ENCODE results near the gene SAMD10. TPM values are rescaled to one million over a fixed set of nuclear protein-coding genes. Genes with fewer than 3 reads are reported as not detected.
"Not testable (repeated sequence)": the region's sequence is repeated elsewhere in the genome, so short reads cannot be mapped to it uniquely, and the experiment has no call there.

Gene SAMD10
- total RNA-seq, 2 experiments from 2014 or later = 18.3 to 21.0 TPM

DNA sequence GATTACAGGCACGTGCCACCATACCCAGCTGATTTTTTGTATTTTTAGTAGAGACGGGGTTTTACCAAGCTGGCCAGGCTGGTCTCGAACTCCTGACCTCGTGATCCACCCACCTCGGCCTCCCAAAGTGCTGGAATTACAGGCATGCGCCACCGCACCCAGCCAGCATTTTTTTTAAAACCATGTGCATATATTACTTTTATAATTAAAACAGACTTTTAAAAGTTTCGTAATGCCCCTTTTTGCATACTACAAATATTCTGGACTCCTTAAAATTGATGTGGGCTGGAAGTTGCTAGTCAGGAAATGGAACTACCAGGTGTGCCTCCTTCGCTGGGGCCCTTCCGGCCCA, 7.5 kb downstream of the SAMD10 start:
- H3K36me3 Mint-ChIP-seq (ENCODE audit: low read depth) = peaks cover 19% of the 10 kb centered on the region
- POLR2A ChIA-PET, H3K4me3 Mint-ChIP-seq, H3K27me3 Mint-ChIP-seq, H3K27ac Mint-ChIP-seq, DNase-seq, H3K9me3 Mint-ChIP-seq: not testable (repeated sequence)
- H3K4me1 Mint-ChIP-seq = peaks cover 35% of the 10 kb centered on the region
- CTCF ChIA-PET = interaction anchor here (0.7 to 4.3 kb wide), 3 partner anchors 66 to 186 kb away, joined by 3 to 19 read pairs (median 6); no protein-coding TSS in a partner anchor

DNA sequence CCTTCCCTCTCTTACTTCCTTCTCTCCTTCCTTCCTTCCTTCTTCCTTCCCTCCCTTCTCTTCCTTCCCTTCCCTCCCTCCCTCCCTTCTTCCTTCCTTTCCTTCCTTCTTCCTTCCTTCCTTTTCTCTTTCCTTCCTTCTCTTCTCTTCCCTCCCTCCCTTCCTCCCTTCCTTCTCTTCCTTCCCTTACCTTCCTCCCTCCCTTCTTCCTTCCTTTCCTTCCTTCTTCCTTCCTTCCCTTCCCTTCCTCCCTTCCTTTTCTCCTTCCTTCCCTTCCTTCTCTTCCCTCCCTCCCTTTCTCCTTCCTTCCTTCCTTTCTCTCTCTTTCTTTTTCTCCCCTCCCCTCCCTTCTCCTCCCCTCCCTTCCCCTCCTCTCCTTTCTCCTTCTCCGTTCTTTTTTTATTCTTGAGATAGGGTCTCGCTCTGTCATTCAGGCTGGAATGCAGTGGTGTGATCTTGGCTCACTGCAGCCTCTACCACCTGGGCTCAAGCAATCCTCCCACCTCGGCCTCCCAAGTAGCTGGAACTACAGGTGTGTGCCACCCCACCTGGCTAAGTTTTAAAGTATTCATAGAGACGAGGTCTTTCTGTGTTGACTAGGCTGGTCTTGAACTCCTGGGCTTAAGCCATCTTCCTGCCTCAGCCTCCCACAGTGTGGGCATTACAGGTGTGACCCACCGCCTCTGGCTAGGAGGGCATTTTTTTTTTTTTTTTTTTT, 8.6 kb downstream of the SAMD10 start:
- H3K9me3 Mint-ChIP-seq = no peaks in the 10 kb centered on the region
- POLR2A ChIA-PET = interaction anchor here (0.7 to 1.4 kb wide), 2 partner anchors 10 kb away, joined by 3 read pairs; no protein-coding TSS in a partner anchor
- peak overlapping the region; percentile 53 for H3K4me3 Mint-ChIP-seq
- H3K4me1 Mint-ChIP-seq = peaks cover 25% of the 10 kb centered on the region
- H3K36me3 Mint-ChIP-seq (ENCODE audit: low read depth) = peaks cover 10% of the 10 kb centered on the region
- no peaks in the 10 kb centered on the region for H3K27me3 Mint-ChIP-seq
- peak overlapping the region; percentile 26 for H3K27ac Mint-ChIP-seq
- CTCF ChIA-PET = interaction anchor here (1.4 kb wide), 1 partner anchor 185 kb away, joined by 6 read pairs; no protein-coding TSS in a partner anchor
- no peak for DNase-seq

DNA sequence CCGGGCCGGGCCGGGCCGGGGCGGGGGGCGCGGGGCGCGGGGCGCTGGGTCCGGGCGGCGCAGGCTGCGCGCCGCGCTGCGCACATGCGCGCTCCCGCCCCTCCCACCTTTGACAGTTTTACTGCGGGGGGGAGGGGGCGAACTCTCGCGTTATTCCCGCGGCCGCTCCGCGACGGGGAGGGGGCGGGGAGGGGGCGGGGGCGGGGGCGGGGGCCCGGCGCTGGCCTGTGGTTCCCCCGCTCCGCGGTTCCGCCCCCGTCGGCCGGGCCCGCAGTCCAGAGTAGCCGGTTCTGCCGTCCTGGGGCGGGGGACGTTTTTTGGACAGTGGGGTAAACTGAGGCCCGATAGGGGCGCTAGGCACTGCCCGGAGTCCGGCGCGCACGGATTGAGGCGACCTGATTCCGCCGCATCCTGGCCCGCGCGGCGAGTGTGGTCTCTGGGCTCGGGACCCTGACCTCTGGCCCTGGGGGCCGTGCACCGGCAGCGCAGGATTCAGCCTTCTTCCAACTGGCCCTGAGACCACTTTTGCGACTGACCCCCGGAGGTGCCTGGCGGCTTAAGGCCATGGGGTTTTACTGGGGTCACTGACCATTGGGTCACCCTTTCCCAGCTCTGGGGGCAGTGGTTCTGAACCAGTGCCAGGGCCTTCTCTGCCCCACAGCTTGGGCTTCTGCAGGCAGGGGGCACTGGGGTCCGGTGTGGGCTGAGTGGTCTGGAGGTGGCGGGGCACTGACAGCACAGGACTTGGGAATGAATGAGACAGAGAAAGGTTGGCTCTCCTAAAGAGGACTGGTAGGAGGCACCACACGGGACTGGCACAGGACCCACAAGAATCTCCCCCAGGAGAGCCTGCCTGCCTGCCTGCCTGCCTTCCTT, 9.4 kb downstream of the SAMD10 start, which contains the start of gene ZNF512B:
ZNF512B (minus strand) TSS at position 93 of the 876 bp plus-strand sequence. CDS start 1,980 bp downstream, outside the sequence.
- Mint-ChIP-seq H3K9me3 (no peaks in the 10 kb centered on the region), H3K27me3 (no peaks in the 10 kb centered on the region), H3K36me3 (ENCODE audit: low read depth) (peaks cover 10% of the 10 kb centered on the region), H3K4me3 (peak within 1 kb of the TSS; percentile 78), H3K4me1 (peaks cover 24% of the 10 kb centered on the region), H3K27ac (peak within 1 kb of the TSS; percentile 76)
- POLR2A ChIA-PET = interaction anchor here (0.7 to 1.4 kb wide), 2 partner anchors 9 to 10 kb away, joined by 3 read pairs; no protein-coding TSS in a partner anchor
- CTCF ChIA-PET = no interaction called here
- peak; percentile 66 for DNase-seq

DNA sequence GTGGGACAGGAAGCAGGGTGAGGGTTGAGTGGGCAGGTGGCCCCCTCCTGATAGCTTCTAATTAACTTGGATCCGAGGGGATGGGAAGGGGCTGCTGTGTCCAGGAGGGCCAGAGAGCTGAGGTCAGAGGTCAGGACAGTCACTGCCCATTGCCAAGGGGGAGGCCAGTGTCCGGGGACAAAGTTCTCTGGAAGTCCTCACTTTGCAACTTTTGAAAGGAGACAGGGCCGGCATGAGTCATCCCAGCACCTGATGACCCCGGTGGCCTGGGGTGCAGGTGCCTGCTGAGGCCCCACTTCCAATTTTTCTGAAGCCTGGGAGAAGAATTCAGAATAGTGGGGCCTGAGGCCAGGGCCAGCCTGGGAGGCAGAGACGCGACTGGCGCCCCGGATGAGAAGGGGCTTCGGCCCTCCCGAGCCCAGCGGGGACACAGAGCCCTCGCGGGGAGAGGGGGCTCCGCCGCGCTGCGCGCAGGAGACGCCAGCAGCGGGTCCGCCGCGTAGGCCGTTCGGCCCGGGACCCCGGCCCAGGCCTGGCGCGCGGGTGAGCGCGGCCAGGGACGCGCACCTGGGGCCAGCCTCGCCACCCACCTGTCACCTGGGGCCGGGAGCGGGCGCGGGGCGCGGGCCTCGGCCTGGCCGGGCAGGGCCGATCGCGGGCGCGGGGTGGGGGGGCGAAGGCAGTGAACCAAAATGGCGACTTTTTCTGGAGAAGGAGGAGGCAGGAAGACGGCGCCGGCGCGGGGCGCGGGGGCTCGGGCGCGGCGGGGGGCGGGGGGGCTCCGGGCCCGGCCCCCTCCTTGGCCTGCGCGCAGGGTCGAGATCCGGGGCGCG, 10.3 kb downstream of the SAMD10 start:
- peaks cover 6% of the 10 kb centered on the region for H3K36me3 Mint-ChIP-seq (ENCODE audit: low read depth)
- no peaks in the 10 kb centered on the region for H3K9me3 Mint-ChIP-seq
- H3K4me3 Mint-ChIP-seq = peak overlapping the region; percentile 78
- no peaks in the 10 kb centered on the region for H3K27me3 Mint-ChIP-seq
- ChIA-PET CTCF (no interaction called here), POLR2A (interaction anchor here (0.7 to 2.1 kb wide), 6 partner anchors 9 to 261 kb away, joined by 3 to 9 read pairs (median 4); partner anchors contain the start of genes ARFRP1, PRPF6 and ZGPAT)
- H3K27ac Mint-ChIP-seq = peak overlapping the region; percentile 76
- peaks cover 20% of the 10 kb centered on the region for H3K4me1 Mint-ChIP-seq
- DNase-seq = no peak

DNA sequence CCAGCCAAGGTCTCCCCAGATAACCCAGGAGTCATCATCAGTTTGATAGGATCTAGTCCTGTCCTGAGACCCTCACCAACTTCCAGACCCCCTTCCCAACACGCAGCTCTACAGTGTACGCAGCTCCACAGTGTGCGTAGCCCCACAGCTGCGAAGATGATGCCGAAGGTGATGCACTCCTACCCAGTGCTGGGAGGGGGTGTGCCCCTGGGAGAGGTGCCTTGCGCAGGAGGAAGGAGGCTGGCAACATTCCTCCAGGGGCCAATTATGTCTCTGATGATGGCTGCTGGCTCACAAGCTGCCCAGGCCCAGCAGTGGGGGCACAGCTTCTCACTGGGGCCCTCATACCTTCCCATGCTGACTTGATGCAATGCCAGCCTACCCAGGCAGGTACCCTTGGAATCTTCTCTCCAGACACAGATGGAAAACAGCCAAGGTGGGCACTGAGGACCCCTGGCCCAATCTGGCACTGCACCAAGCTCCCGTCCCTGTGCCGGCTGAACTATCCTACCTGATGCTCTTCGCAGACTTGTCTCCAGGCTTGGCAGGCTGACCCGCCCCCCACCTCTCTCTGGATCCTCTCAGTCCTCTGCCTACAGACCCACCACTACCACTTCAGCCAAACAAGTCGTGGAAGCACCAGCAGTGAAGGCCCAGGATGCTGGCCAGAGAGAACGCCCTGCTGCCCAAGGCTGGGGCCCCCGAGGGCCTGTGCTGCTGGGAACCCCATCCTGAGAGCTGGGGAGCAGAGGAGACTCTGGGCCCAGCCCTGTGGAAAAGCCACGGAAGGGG, 11.1 kb downstream of the SAMD10 start:
- H3K4me1 Mint-ChIP-seq = peaks cover 15% of the 10 kb centered on the region
- CTCF ChIA-PET = no interaction called here
- peaks cover 3% of the 10 kb centered on the region for H3K36me3 Mint-ChIP-seq (ENCODE audit: low read depth)
- DNase-seq = no peak
- H3K27ac Mint-ChIP-seq = peak overlapping the region; percentile 76
- no peaks in the 10 kb centered on the region for H3K9me3 Mint-ChIP-seq
- H3K4me3 Mint-ChIP-seq = peak overlapping the region; percentile 78
- H3K27me3 Mint-ChIP-seq = no peaks in the 10 kb centered on the region
- POLR2A ChIA-PET = interaction anchor here (0.6 to 2.1 kb wide), 7 partner anchors 9 to 260 kb away, joined by 3 to 9 read pairs (median 4); partner anchors contain the start of genes ARFRP1, PRPF6 and ZGPAT

DNA sequence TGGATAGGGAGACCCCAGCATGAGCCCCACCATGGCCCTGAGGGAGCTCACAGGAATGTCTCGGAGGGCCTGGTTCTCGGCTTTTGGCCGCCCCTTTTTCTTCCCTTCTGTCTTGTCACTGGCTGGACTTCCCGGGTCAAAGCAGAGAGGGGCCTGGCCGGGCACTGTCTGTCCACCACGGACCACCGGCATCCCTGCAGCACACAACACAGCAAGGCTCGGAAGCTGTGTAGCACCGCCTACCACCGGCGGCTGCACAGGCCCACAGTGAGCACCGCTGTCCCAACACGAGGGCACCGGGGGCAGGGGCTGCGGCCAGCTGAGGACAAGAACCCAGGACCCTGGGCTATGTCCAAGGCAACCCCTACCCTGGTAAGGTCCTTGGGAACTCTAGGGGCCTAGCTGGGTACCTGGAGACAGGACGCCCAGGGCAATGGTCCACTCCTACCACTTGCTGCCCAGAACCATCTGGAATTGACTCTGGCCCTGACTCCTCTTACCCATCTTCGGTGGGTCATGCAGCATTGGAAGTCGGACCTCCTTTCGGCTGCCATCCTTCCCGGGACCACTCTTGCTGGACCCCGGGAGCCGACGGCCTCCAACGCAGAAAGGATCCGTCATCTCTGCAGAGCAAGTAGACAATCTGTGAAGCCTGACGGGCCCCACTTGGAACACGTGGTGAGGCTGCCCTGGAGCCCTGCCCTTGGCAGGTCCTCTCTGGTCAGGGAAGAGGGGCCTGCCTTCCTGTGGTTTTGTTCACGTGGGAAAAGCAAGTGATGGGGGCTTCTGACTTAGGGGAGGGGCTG, 11.9 kb downstream of the SAMD10 start:
- ChIA-PET CTCF (no interaction called here), POLR2A (interaction anchor here (0.6 to 2.1 kb wide), 6 partner anchors 10 to 447 kb away, joined by 3 to 9 read pairs (median 4); partner anchors contain the start of genes PPDPF and PRPF6)
- Mint-ChIP-seq H3K4me1 (peaks cover 11% of the 10 kb centered on the region), H3K27me3 (no peaks in the 10 kb centered on the region), H3K36me3 (ENCODE audit: low read depth) (peaks cover 3% of the 10 kb centered on the region), H3K4me3 (peak overlapping the region; percentile 78), H3K27ac (no peak overlapping the region), H3K9me3 (no peaks in the 10 kb centered on the region)
- DNase-seq = no peak

DNA sequence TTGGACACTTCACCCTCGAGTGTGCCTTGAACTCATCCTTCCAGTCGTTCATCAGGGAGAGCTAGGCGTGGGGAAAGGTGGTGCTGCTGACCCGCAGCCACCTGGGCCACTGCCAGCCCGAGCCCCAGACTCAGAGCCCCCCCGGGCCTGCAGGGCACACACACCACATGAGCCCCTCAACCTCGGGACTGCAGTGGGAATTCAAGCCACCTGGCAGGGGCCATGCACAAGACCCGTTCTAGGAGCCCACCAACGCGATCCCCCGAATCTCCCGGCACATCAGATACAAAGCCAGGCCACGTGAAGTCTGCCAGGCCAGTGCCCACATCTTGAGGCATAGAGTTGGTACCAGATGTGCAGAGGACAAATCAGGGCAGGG, 12.5 kb downstream of the SAMD10 start:
- DNase-seq = no peak
- no peak overlapping the region for H3K4me3 Mint-ChIP-seq
- no peaks in the 10 kb centered on the region for H3K27me3 Mint-ChIP-seq
- ChIA-PET CTCF (no interaction called here), POLR2A (interaction anchor here (0.9 kb wide), 1 partner anchor 446 kb away, joined by 3 read pairs; the partner anchor contains the start of gene PPDPF)
- H3K27ac Mint-ChIP-seq = no peak overlapping the region
- H3K9me3 Mint-ChIP-seq = no peaks in the 10 kb centered on the region
- peaks cover 11% of the 10 kb centered on the region for H3K4me1 Mint-ChIP-seq
- H3K36me3 Mint-ChIP-seq (ENCODE audit: low read depth) = peaks cover 3% of the 10 kb centered on the region

DNA sequence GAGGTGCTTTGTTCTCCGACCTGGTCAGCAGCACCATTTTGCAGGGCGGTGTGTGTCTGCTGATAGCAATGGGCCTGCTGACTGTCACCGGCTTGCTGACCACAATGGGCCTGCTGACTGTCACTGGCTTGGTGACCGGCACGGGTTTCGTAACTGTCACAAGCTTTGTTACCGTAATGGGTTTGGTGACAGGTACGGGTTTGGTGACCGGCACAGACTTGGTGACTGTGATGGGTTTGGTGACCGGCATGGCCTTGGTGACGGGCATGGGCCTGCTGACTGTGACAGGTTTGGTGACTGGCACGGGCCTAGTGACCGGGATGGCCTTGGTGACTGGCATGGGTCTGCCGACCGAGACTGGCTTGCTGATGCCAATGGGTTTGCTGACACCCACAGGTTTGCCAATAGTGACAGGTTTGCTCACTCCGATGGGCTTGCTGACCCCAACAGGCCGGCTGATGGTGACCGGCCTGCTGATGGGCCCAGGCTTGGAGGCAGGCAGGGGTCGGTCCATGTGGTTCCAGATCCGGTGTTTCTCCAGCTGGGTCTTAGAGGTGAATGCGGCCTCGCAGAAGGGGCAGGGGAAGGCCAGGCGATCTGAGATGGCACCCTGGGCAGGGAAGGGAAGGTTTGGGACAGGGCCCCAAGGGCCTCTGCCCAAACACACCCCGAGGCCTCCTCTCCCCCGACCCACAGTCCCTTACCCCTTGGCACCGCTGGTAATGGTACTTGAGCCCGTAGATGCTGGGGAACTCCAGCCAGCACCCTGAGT, 13.1 kb downstream of the SAMD10 start:
- Mint-ChIP-seq H3K36me3 (ENCODE audit: low read depth) (peaks cover 3% of the 10 kb centered on the region), H3K9me3 (no peaks in the 10 kb centered on the region), H3K4me3 (no peak overlapping the region), H3K27me3 (no peaks in the 10 kb centered on the region), H3K27ac (no peak overlapping the region), H3K4me1 (peaks cover 11% of the 10 kb centered on the region)
- CTCF ChIA-PET = no interaction called here
- POLR2A ChIA-PET = no interaction called here
- DNase-seq = no peak

DNA sequence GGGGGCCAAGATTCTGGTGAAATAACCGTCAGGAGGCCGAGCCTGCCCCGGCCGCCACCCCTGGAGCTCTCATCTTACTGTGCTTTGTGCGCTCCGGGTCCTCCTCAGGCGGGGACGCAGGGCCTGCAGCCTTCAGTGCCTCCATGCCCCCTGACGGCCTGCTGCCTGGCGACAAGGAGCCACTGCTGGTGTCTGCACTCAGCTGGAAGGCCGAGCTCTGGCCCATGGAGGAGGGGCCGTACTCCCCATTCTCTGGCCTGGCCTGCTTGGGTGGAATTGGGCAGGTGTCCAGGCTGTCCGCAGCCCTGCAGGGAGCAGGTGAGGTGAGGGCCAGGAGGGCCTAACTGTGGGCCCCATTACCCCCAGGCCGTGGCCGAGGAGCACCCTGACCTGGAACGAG, 15.0 kb downstream of the SAMD10 start:
- CTCF ChIA-PET = no interaction called here
- no peak for DNase-seq
- H3K36me3 Mint-ChIP-seq (ENCODE audit: low read depth) = peaks cover 3% of the 10 kb centered on the region
- peaks cover 11% of the 10 kb centered on the region for H3K4me1 Mint-ChIP-seq
- H3K27me3 Mint-ChIP-seq = no peaks in the 10 kb centered on the region
- POLR2A ChIA-PET = no interaction called here
- no peak overlapping the region for H3K4me3 Mint-ChIP-seq
- no peaks in the 10 kb centered on the region for H3K9me3 Mint-ChIP-seq
- H3K27ac Mint-ChIP-seq = no peak overlapping the region

DNA sequence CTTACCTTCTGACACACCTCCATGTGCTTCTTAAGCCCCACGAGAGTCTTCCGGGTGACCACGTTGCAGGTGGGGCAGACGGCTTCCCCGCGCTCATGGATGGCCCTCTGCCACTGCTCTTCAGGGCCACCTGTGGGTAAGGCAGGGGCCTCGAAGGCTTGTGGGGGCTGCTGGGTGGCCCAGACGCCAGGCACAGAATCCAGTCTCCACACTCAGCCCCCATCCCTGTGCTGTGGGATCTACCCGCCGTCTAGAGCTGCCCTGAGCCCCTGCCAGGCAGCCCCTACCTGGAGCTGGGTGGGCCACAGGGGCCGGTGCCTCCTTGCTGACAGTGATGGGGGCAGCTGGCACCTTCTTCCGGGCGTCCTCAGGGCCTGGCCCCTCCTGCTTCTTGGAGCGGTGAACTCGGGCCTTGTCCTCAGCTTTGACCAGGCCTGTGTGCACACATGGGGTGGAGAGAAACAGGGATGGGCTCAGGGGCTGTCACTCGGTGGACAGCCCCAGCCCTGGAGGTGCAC, 15.6 kb downstream of the SAMD10 start:
- Mint-ChIP-seq H3K36me3 (ENCODE audit: low read depth) (peaks cover under 1% of the 10 kb centered on the region), H3K4me1 (peaks cover 8% of the 10 kb centered on the region), H3K27me3 (no peaks in the 10 kb centered on the region), H3K9me3 (no peaks in the 10 kb centered on the region), H3K4me3 (no peak overlapping the region), H3K27ac (no peak overlapping the region)
- ChIA-PET POLR2A (no interaction called here), CTCF (no interaction called here)
- DNase-seq = no peak

DNA sequence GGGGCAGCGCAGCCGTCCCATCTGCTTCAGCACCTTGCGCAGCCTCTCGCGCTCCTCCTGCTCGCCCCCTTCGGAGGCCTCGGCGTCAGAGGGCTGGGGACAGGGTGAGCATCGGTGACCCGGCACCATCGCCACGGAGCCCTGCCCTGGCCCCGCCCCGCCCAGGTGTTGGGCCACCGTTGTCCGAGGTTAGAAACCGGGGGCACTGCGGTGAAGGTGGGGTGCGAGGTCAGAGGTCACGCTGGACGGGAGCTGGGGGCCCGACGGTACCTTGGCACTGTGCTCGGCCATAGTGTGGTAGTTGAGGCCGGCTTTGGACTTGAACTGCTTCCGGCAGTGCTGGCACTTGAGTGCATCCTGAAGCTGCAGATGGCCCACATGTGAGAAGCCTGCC, 16.1 kb downstream of the SAMD10 start:
- H3K36me3 Mint-ChIP-seq (ENCODE audit: low read depth) = no peaks in the 10 kb centered on the region
- no peak for DNase-seq
- no peak overlapping the region for H3K4me3 Mint-ChIP-seq
- H3K27ac Mint-ChIP-seq = no peak overlapping the region
- H3K27me3 Mint-ChIP-seq = no peaks in the 10 kb centered on the region
- no peaks in the 10 kb centered on the region for H3K9me3 Mint-ChIP-seq
- H3K4me1 Mint-ChIP-seq = peaks cover 5% of the 10 kb centered on the region
- CTCF ChIA-PET = no interaction called here
- POLR2A ChIA-PET = no interaction called here

All from activated CD4-positive, alpha-beta memory T cell treated with anti-CD3 and anti-CD28 coated beads, Interleukin-2, amount 10 ng/mL, durations not matched to agents 7 days and 5 days (primary cell).